Activated CD8-positive, alpha-beta memory T cell treated with anti-CD3 and anti-CD28 coated beads for 36 hours (primary cell): Measurements from ENCODE around the gene KATNB1. TPM values are rescaled to one million over a fixed set of nuclear protein-coding genes. Genes with fewer than 3 reads are reported as not detected.

Experiments used
- CTCF ChIA-PET: fragments of 350-600 bp; sonication (Branson Sonifier 250); formaldehyde crosslinking; loops from one replicate; lab custom pipeline; 2021; ENCODE audit warnings: antibody characterized with exemption; lab: Charles Lee
- POLR2A ChIA-PET: fragments of 350-600 bp; sonication (Branson Sonifier 250); formaldehyde crosslinking; loops from one replicate; lab custom pipeline; 2021; ENCODE audit warnings: antibody characterized with exemption; lab: Charles Lee
- total RNA-seq, 2 experiments: library from RNA; stranded (reverse); gene quantifications; one replicate each; pipeline ENCODE4 v1.2.3, GENCODE V29; 2021

KATNB1 gene
- total RNA-seq, 2 experiments from 2014 or later = 58.6 to 64.3 TPM

GRCh38 chr16:57759541-57760356, 24.2 kb downstream of the KATNB1 start:
- ChIA-PET POLR2A (no interaction called here), CTCF (interaction anchor here (1.3 kb wide), 1 partner anchor 169 kb away, joined by 3 read pairs; no protein-coding TSS in a partner anchor)

DNA sequence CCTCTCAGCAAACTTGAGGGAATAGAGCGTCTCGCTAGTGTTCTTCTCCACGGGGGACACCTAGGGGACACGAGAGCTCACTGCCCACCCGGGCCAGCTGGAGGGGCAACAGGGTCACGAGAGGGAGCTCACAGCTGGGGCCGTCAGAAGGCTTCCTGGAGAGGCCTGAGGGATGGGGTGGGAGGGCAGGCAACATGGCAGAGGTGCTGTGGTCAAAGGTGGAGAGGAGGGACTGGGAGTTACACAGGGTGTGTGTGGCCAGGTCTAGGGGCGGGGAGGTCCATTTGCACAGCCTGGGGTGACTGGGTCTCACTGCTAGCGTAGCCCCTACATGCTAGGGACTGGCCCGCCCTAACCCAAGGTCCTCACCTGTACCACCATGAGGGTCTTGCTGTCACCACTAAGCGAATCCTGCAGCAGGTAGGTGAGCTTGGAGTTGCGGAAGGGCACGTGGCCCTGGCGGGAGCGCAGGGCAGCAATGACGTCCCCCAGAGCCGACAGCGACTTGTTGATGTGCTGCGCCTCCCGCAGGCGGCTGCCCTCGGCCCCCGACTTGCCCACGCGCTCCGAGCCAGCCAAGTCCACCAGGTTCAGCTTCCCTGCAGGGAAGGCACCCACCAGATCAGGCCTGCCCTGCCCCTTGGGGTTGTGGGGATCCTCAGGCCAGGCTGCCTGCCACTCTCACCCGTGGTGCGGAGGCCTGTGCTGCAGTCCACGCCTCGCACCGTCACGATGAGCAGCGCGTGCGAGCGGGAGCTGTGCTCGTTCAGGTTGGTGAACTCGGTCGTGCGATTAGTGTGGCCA, 25.0 kb downstream of the KATNB1 start:
- CTCF ChIA-PET = interaction anchor here (1.3 kb wide), 1 partner anchor 170 kb away, joined by 3 read pairs; no protein-coding TSS in a partner anchor
- POLR2A ChIA-PET = interaction anchor here (0.6 kb wide), 1 partner anchor 52 kb away, joined by 8 read pairs; no protein-coding TSS in a partner anchor

DNA sequence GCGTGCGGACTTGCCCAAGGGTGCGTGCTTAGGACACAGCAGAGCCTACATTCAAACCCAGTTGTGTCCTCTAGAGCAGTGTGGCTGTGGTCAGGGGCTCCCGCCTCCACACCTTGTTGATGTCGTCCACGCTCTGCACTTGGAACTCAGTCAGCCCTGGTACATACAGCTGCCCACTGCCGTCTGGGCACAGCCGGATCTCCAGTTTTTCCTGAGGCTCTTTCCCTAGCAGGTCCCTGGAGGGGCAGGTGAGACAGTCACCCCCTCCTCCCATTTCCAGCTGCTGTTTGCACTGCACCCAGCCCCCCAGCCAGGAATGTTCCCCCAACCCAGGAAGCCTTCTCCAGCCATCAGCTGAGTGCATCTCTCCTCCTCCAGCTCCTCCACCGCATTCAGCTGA, 25.7 kb downstream of the KATNB1 start:
- ChIA-PET POLR2A (no interaction called here), CTCF (interaction anchor here (0.7 kb wide), 1 partner anchor 112 kb away, joined by 4 read pairs; no protein-coding TSS in a partner anchor)

GRCh38 chr16:57761957-57762356, 26.4 kb downstream of the KATNB1 start:
- POLR2A ChIA-PET = no interaction called here
- CTCF ChIA-PET = interaction anchor here (0.7 kb wide), 1 partner anchor 111 kb away, joined by 4 read pairs; no protein-coding TSS in a partner anchor

- ChIA-PET POLR2A (no interaction called here), CTCF (no interaction called here)
Observed at GRCh38 chr16:57762365-57763040, 26.9 kb downstream of the KATNB1 start.

GRCh38 chr16:57763285-57764005, 27.9 kb downstream of the KATNB1 start:
- ChIA-PET POLR2A (no interaction called here), CTCF (no interaction called here)

DNA sequence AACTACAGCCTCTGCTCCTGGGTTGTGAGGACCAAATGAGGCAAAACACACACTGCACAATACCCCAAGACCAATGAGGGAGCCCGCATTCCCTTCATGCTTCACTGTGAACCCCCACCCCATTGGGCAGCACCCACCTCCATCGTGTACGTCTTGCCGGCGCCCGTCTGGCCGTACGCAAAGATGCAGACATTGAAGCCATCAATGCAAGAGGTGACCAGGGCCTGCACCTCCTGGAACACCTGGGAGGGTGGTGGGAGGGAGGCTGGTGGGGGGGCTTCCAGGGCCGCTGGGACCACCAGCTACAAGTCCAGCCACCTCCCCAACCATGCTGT, 28.4 kb downstream of the KATNB1 start:
- ChIA-PET POLR2A (no interaction called here), CTCF (no interaction called here)

DNA sequence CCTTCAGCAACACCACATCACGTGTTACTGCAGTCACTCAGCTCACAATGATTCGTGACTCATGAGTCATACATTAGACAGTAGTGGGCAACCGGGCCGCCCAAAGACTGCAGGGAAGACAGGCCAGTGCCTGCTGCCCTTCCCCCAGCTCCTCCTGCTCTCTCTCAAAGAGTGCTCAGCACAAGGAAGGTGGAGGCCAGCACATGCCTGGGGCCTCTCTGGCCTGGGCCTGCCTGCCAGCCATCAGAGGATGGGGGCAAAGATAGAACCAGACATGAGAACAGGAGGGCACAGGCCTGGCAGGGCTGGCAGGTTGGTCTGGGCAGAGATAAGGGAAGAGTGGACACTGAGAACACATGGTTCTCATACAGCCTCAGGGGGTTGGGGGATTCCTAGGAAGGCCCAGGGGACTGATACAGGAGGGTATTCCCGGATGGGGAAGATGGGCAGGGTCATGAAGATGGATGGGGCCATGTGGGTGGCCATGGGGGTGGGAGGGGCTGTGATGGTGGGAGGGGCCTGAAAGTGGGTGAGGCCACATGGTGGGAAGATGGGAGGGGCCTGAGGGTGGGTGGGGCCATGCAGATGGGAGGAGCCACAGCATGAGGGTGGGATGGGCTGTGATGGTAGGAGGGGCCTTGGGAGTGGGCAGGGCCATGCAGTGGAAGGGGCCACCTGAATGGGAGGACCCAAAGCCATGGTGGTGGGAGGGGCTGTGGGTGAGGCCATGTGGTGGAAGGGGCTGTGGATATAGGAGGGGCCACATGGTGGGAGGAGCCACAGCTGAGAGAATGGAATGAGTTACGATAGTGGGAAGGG, 29.0 kb downstream of the KATNB1 start:
- ChIA-PET CTCF (no interaction called here), POLR2A (interaction anchor here (0.6 kb wide), 1 partner anchor 46 kb away, joined by 3 read pairs; no protein-coding TSS in a partner anchor)

GRCh38 chr16:57765160-57765728, 29.7 kb downstream of the KATNB1 start:
- CTCF ChIA-PET = no interaction called here
- POLR2A ChIA-PET = interaction anchor here (0.6 kb wide), 1 partner anchor 45 kb away, joined by 3 read pairs; no protein-coding TSS in a partner anchor

DNA sequence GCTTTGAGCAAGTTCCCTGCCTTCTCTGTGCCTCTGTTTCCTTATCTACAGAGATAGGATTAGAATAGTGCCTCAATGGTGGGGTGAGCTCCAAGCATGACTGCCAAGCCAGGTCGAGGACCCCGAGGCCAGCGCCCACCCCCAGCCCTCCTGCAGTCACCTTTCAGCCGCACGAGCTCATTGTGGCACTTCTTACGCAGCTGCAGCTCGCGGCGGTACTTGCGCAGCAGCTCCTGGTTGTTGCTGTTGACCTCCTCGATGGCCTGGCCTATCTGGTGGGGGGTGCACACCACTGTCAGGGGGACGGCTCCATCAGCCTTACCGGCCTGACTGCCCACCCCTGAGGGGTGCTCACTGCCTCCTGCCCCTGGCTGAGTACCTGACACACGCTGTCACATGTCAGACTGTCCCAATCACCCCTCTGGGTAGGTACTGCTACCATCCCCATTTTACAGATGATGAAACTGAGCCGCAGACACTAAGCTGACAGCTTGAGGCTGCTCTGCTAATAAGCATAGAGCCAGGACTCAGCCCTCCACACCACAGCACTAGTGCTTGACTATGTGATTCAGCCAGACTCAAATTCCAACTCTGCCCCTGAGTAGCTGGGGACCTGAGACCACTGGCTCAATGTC, 31.3 kb downstream of the KATNB1 start:
- POLR2A ChIA-PET = no interaction called here
- CTCF ChIA-PET = no interaction called here

DNA sequence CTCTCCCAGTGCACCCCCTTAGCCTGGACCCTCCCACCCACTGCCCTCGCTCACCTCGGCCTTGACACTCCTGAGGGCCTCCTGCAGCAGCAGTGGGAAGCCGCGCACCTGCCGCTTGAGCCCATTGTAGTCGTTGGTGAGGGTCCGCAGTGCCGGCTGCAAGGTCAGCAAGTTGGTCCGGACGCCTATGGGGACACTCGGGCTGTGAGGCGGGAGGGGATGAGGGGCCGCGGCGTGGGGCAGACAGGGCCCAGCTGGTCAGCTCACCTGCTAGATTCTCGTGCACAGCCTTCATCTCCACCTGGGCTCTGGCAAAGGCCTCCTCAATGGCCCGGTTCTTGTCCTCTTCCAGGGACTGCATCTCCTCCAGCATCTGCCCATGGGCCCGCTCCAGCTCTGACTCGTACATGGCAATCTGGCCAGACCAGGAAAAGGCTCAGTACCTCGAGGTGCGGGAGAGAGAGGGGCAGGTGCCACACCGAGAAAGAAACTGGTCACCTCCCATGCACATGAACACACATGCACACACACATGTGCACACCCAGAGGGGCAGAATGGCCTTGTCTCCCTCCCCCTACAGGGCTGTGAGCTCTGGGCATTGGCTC, 34.1 kb downstream of the KATNB1 start:
- POLR2A ChIA-PET = no interaction called here
- CTCF ChIA-PET = interaction anchor here (1.1 kb wide), 1 partner anchor 47 kb away, joined by 3 read pairs; no protein-coding TSS in a partner anchor

DNA sequence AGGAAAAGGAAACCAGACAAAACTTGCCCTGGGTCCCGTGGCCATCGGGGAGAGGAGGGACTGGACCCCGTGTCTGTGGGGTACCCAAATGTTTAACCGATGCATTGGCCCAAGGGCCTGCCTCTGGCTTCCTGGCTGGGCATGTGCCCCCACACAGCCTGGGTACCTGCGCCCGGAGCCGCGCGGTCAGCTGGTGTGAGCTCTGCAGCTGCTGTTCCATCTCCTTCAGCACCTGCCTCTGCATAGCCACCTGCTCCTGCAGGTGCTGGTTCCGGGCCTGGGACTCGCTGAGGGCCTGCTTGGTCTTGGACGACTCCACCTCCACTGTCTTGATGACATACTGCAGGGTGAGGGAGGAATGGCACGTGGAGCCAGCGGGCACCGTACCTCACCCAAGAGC, 34.8 kb downstream of the KATNB1 start:
- ChIA-PET POLR2A (no interaction called here), CTCF (no interaction called here)

GRCh38 chr16:57771141-57771785, 35.7 kb downstream of the KATNB1 start:
- ChIA-PET POLR2A (no interaction called here), CTCF (interaction anchor here (1.5 kb wide), 1 partner anchor 14 kb away, joined by 3 read pairs; no protein-coding TSS in a partner anchor)

GRCh38 chr16:57773019-57773418, 37.4 kb downstream of the KATNB1 start:
- ChIA-PET CTCF (no interaction called here), POLR2A (no interaction called here)

- CTCF ChIA-PET = no interaction called here
- POLR2A ChIA-PET = no interaction called here
Observed at GRCh38 chr16:57773655-57774295, 38.2 kb downstream of the KATNB1 start.
